Lower leg skin (tissue), 4 donors: ENCODE measurements around the gene LRRC36. TPM values are rescaled to one million over a fixed set of nuclear protein-coding genes. Genes with fewer than 3 reads are reported as not detected.
"Not testable (repeated sequence)": the region's sequence is repeated elsewhere in the genome, so short reads cannot be mapped to it uniquely, and the experiment has no call there.

Experiments used
- DNase-seq, 2 donors: peaks; one replicate each; pipeline ENCODE4 v3.0.0-alpha.2; 2019; ENCODE audit warnings: low spot score in 2 of 2
- H3K4me3 ChIP-seq: fragments of 200-600 bp; sonication (generic); 2 replicates; pipeline ENCODE4 v1.5.1; 2017; ENCODE audit warnings: mild to moderate bottlenecking, low read depth; ENCODE audit not compliant: poor library complexity, severe bottlenecking
- CTCF ChIP-seq, 3 donors: fragments of 450-650 bp; IDR thresholded peaks; one replicate each; pipeline ENCODE4 v1.5.1; 2016; ENCODE audit warnings: antibody characterized with exemption in 3 of 3, mild to moderate bottlenecking in 3 of 3, moderate library complexity in 2 of 3
- POLR2A ChIP-seq, 2 donors: fragments of 450-650 bp; IDR thresholded peaks; one replicate each; pipeline ENCODE4 v1.6.1; 2016 to 2017; ENCODE audit warnings: antibody characterized with exemption in 2 of 2, mild to moderate bottlenecking in 1 of 2, moderate library complexity in 1 of 2
- WGBS, 2 donors: methylation state at CpG; one replicate each; pipeline ENCODE4 v1.1.5; 2018; 5-methylcytosine and 5-hydroxymethylcytosine counted together
- intact Hi-C: fragments of 100-400 bp; cut with DNase I; formaldehyde crosslinking; loops from one replicate; pipeline ENCODE4 v1.15.0; 2023; ENCODE audit warnings: low total_unique reads
- total RNA-seq, 4 donors: library from RNA; depleted of rRNA; stranded (reverse); fragments of >200 nt; gene quantifications; one replicate each; pipeline ENCODE4 v1.1.0, GENCODE V29; 2016

The LRRC36 gene
- total RNA-seq, 4 donors from 2014 or later = 0.26 to 0.64 TPM; not detected in 2

- WGBS, 2 donors = 69 to 87% methylated on average over 4 of the region's 4 CpGs
- H3K4me3 ChIP-seq = no peak overlapping the region
- intact Hi-C loops = no loop called here
- TF ChIP-seq CTCF (IDR thresholded peaks at IDR 0.05) (no peak), POLR2A (IDR thresholded peaks at IDR 0.05) (no peak)
- DNase-seq = no peak
Observed at GRCh38 chr16:67357561-67357960, 30.9 kb downstream of the LRRC36 start.

- DNase-seq, intact Hi-C loops, H3K4me3 ChIP-seq: not testable (repeated sequence)
- WGBS, 2 donors = 95 to 99% methylated on average over 8 of the region's 8 CpGs
Observed at GRCh38 chr16:67359540-67360269, 33.1 kb downstream of the LRRC36 start.

- 83 to 90% methylated on average over 3 of the region's 3 CpGs for WGBS, 2 donors
- TF ChIP-seq POLR2A (IDR thresholded peaks at IDR 0.05) (no peak), CTCF (IDR thresholded peaks at IDR 0.05) (no peak)
- DNase-seq = no peak
- no peak overlapping the region for H3K4me3 ChIP-seq
- intact Hi-C loops = no loop called here
Observed at GRCh38 chr16:67361038-67361437, 34.4 kb downstream of the LRRC36 start.

DNA sequence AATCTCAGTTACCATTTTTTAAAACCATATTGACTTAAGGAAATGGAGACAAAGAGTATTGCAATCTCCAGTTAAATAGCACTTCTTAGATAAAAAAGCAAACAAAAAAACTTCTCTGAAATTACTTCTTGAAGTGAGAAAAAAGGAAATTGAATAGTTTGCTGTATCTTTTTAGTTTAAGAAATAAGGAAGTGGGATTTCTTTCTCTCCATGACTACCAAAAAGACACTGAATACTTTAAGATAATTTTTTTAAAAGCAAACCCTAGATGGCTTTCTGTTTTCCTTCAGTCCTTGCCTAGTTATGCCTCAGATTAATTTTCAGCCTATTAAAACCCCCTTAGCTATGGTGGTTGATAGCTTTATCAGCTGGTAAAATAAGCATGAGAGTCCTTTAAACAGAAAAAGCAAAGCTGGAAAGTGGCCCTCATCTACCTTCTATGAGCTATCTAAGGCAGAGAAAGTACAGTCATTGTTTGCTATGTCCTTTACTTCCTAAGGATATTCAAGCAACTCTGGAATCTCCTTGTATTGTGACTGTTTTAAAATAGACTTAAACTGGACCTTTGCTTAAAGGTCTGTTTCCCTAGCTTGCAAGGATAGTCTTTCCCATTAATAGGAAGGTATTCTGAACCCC is 38.1 kb downstream of the LRRC36 start:
- H3K4me3 ChIP-seq = no peak overlapping the region
- DNase-seq = no peak
- TF ChIP-seq POLR2A (IDR thresholded peaks at IDR 0.05) (no peak), CTCF (IDR thresholded peaks at IDR 0.05) (no peak)
- intact Hi-C loops = no loop called here

DNA sequence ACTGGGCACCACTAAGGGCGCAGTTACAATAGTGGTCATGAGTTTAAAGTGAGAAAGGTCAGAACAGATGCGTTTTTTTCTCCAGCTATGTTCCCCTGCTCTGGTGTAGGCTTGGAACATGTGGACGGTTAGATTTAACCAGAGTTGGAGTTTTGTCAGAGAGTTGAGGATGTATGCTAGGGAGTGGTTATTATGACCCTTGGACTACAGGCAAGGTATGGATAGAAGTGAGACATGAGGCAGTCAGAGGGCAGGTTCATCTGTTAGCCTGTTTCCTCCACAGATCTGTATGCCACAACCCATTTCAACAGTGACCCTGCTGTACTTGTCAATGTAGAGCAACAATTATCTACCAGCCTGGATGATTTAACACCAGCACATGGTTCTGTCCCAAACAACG is 44.0 kb downstream of the LRRC36 start:
- intact Hi-C loops = no loop called here
- TF ChIP-seq POLR2A (IDR thresholded peaks at IDR 0.05) = no peak
- TF ChIP-seq CTCF (IDR thresholded peaks at IDR 0.05) = no peak
- WGBS, 2 donors = 92 to 93% methylated on average over 4 of the region's 4 CpGs

GRCh38 chr16:67372664-67373063 is 46.0 kb downstream of the LRRC36 start:
- H3K4me3 ChIP-seq = no peak overlapping the region
- no peak for TF ChIP-seq CTCF (IDR thresholded peaks at IDR 0.05)
- TF ChIP-seq POLR2A (IDR thresholded peaks at IDR 0.05) = no peak
- no peak for DNase-seq
- intact Hi-C loops = no loop called here

More for the DNA sequence above, 44.0 kb downstream of the LRRC36 start:
- H3K4me3 ChIP-seq = no peak overlapping the region
- no peak for DNase-seq

GRCh38 chr16:67376012-67376411 is 49.4 kb downstream of the LRRC36 start:
- DNase-seq, H3K4me3 ChIP-seq, intact Hi-C loops: not testable (repeated sequence)
- WGBS, 2 donors = 90 to 92% methylated on average over 11 of the region's 11 CpGs
